Measurements from ENCODE around the gene DNAJB9.

Gene DNAJB9

GRCh38 chr7:108604307-108605077 lies 34.8 kb downstream of the DNAJB9 start (continued):
- TF ChIP-seq ZFP3 (CRISPR knock-in tag; IDR thresholded peaks at IDR 0.05) (no peak), BACH2 (CRISPR knock-in tag; IDR thresholded peaks at IDR 0.05; ENCODE audit: borderline replicate concordance) (no peak), ZFP30 (CRISPR knock-in tag; IDR thresholded peaks at IDR 0.05) (no peak), ZNF565 (CRISPR knock-in tag; conservative IDR thresholded peaks at IDR 0.05; ENCODE audit: low read depth) (no peak), PATZ1 (CRISPR knock-in tag; IDR thresholded peaks at IDR 0.05; ENCODE audit: borderline replicate concordance) (no peak)

DNA sequence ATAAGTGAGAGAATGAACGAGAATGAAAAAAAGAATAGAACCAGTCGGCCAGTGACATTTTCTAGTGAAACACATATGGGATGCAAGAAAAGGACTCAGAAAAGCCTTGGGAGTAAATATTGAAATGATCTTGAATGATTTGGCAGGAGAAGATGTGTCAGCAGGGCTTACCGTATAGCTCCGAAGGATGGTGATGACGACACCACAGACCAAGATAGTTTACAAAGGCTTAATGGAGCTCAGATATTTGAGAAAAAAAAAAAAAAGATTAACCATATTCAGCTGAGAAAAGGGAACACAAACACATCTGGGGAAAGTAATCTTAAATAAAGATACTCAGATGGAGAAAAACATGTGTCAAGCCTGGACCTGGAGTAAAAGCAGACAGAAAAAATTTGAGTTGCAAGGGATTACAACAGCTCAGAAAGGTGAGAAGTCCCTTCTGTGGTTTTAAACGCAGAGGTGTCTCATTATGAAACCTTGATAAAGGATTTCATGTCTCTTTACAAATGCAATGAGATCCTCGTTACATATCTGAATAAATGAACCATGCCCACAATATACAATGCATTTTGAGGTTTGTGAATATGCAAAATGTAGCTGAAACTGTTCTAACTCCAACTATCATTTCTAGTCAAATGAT lies 36.0 kb downstream of the DNAJB9 start:
- TF ChIP-seq ZNF8 (CRISPR knock-in tag; IDR thresholded peaks at IDR 0.05): no peak
- TF ChIP-seq SNAI2 (CRISPR knock-in tag; IDR thresholded peaks at IDR 0.05): no peak
- TF ChIP-seq ZC3H10 (CRISPR knock-in tag; IDR thresholded peaks at IDR 0.05): no peak
- no peak for TF ChIP-seq TOX (CRISPR knock-in tag; IDR thresholded peaks at IDR 0.05; ENCODE audit: borderline replicate concordance)
- no peak for TF ChIP-seq OSR1 (CRISPR knock-in tag; IDR thresholded peaks at IDR 0.05)
- TF ChIP-seq GLIS3 (CRISPR knock-in tag; IDR thresholded peaks at IDR 0.05): no peak
- TF ChIP-seq ISL1 (CRISPR knock-in tag; IDR thresholded peaks at IDR 0.05): no peak
- TF ChIP-seq PATZ1 (CRISPR knock-in tag; IDR thresholded peaks at IDR 0.05; ENCODE audit: borderline replicate concordance): no peak
- TF ChIP-seq, protein P1, sequence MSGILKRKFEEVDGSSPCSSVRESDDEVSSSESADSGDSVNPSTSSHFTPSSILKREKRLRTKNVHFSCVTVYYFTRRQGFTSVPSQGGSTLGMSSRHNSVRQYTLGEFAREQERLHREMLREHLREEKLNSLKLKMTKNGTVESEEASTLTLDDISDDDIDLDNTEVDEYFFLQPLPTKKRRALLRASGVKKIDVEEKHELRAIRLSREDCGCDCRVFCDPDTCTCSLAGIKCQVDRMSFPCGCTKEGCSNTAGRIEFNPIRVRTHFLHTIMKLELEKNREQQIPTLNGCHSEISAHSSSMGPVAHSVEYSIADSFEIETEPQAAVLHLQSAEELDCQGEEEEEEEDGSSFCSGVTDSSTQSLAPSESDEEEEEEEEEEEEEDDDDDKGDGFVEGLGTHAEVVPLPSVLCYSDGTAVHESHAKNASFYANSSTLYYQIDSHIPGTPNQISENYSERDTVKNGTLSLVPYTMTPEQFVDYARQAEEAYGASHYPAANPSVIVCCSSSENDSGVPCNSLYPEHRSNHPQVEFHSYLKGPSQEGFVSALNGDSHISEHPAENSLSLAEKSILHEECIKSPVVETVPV (CRISPR knock-in tag; IDR thresholded peaks at IDR 0.05): no peak
- TF ChIP-seq RARB (CRISPR knock-in tag; IDR thresholded peaks at IDR 0.05): no peak
- no peak for TF ChIP-seq ZNF70 (CRISPR knock-in tag; IDR thresholded peaks at IDR 0.05)
- no peak for ATAC-seq

DNA sequence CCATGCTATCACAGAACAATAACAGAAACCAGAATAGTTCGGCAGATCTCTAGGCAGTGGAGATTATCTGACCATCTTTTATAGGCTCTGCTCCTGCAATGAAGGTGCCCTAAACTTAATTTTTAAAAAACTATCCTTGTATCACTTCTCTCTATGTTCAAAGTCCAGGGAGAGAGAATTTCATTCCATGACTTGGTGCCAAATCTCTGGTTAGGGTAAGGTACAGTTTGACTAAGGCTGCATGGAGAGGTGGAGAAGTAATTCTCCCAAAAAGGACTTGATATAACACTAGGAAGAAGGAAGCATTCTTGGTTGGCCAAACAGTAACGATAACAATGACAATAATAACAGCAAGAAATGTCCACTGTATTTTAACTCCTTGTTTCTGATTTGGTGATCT lies 40.0 kb downstream of the DNAJB9 start:
- no peak for ATAC-seq
- TF ChIP-seq TCF4 (CRISPR knock-in tag; IDR thresholded peaks at IDR 0.05; ENCODE audit: borderline replicate concordance) (no peak), ZFP30 (CRISPR knock-in tag; IDR thresholded peaks at IDR 0.05) (no peak), ARNTL (CRISPR knock-in tag; IDR thresholded peaks at IDR 0.05; ENCODE audit: borderline replicate concordance, low read depth) (no peak), GLIS3 (CRISPR knock-in tag; IDR thresholded peaks at IDR 0.05) (no peak), ZNF70 (CRISPR knock-in tag; IDR thresholded peaks at IDR 0.05) (no peak), BACH2 (CRISPR knock-in tag; IDR thresholded peaks at IDR 0.05; ENCODE audit: borderline replicate concordance) (no peak), SNAI2 (CRISPR knock-in tag; IDR thresholded peaks at IDR 0.05) (no peak), TOX (CRISPR knock-in tag; IDR thresholded peaks at IDR 0.05; ENCODE audit: borderline replicate concordance) (no peak), PPARA (CRISPR knock-in tag; IDR thresholded peaks at IDR 0.05; ENCODE audit: borderline replicate concordance) (no peak), ESRRG (CRISPR knock-in tag; IDR thresholded peaks at IDR 0.05) (no peak), ZNF8 (CRISPR knock-in tag; IDR thresholded peaks at IDR 0.05) (no peak), ZFP3 (CRISPR knock-in tag; IDR thresholded peaks at IDR 0.05) (no peak), RARB (CRISPR knock-in tag; IDR thresholded peaks at IDR 0.05) (no peak), CREB5 (CRISPR knock-in tag; IDR thresholded peaks at IDR 0.05; ENCODE audit: low read depth) (no peak), OSR1 (CRISPR knock-in tag; IDR thresholded peaks at IDR 0.05) (no peak)
- TF ChIP-seq, protein P2, sequence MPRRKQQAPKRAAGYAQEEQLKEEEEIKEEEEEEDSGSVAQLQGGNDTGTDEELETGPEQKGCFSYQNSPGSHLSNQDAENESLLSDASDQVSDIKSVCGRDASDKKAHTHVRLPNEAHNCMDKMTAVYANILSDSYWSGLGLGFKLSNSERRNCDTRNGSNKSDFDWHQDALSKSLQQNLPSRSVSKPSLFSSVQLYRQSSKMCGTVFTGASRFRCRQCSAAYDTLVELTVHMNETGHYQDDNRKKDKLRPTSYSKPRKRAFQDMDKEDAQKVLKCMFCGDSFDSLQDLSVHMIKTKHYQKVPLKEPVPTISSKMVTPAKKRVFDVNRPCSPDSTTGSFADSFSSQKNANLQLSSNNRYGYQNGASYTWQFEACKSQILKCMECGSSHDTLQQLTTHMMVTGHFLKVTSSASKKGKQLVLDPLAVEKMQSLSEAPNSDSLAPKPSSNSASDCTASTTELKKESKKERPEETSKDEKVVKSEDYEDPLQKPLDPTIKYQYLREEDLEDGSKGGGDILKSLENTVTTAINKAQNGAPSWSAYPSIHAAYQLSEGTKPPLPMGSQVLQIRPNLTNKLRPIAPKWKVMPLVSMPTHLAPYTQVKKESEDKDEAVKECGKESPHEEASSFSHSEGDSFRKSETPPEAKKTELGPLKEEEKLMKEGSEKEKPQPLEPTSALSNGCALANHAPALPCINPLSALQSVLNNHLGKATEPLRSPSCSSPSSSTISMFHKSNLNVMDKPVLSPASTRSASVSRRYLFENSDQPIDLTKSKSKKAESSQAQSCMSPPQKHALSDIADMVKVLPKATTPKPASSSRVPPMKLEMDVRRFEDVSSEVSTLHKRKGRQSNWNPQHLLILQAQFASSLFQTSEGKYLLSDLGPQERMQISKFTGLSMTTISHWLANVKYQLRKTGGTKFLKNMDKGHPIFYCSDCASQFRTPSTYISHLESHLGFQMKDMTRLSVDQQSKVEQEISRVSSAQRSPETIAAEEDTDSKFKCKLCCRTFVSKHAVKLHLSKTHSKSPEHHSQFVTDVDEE (CRISPR knock-in tag; IDR thresholded peaks at IDR 0.05): no peak
- TF ChIP-seq, protein P1 (CRISPR knock-in tag; IDR thresholded peaks at IDR 0.05): no peak
